Measurements from ENCODE around the gene DCBLD2. TPM values are rescaled to one million over a fixed set of nuclear protein-coding genes. Genes with fewer than 3 reads are reported as not detected.

The DCBLD2 gene
- total RNA-seq, 1 donor from 2014 or later, result 145 TPM

- H3K4me2 ChIP-seq, result peak overlapping the region; percentile 34
- H3K79me2 ChIP-seq (ENCODE audit: low read depth), result peaks cover 100% of the 10 kb centered on the region
- DNase-seq (ENCODE audit: low spot score), result peak; percentile 58
- Mint-ChIP-seq H3K27me3 (ENCODE audit: insufficient read depth, low read depth) (no peaks in the 10 kb centered on the region), H3K4me3 (no peak overlapping the region), H3K36me3 (peaks cover 39% of the 10 kb centered on the region), H3K9me3 (peaks cover 30% of the 10 kb centered on the region), H3K4me1 (peaks cover 15% of the 10 kb centered on the region), H3K27ac (no peak overlapping the region)
- no peak overlapping the region for H3K9ac ChIP-seq
- H3K4me3 ChIP-seq, result no peak overlapping the region
- H3K27ac ChIP-seq, result no peak overlapping the region
- H3K36me3 ChIP-seq, result no peaks in the 10 kb centered on the region
- H2AFZ ChIP-seq (replicated peaks), result no peak overlapping the region
- peaks cover 15% of the 10 kb centered on the region for H3F3A ChIP-seq (ENCODE audit: low read depth)
- H3K9me3 ChIP-seq (ENCODE audit: low read depth), result no peaks in the 10 kb centered on the region
- H3K27me3 ChIP-seq, result no peaks in the 10 kb centered on the region
- peaks cover 40% of the 10 kb centered on the region for H3K4me1 ChIP-seq
- TF ChIP-seq EZH2 (IDR thresholded peaks at IDR 0.05) (no peak), CTCF (IDR thresholded peaks at IDR 0.05) (no peak), EZH2phosphoT487 (IDR thresholded peaks at IDR 0.05) (no peak)
- H4K20me1 ChIP-seq (ENCODE audit: low read depth), result peaks cover 100% of the 10 kb centered on the region
These were observed 7.8 kb downstream of the DCBLD2 start for GRCh38 chr3:98893740-98894139.

DNA sequence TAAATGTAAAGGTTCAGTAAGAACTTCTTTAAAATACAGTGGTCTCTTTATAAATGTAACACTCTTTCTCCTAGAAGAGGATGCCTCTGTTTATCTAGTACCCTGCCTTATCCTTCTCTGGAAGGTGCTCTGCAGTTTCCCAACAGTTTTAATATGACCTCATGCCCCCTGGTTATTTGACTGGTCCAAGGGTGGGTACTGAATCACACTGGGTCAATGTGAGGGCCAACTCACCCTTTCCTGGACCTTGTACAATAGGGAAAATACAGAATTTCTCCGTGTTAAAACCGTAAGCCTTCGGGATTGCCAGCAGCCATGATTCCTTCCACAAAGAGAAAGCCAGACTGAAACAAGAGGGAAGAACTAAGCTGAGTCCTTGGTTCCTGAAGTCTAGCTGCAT lies 9.2 kb downstream of the DCBLD2 start:
- DNase-seq (ENCODE audit: low spot score), result no peak
- no peaks in the 10 kb centered on the region for H3K36me3 ChIP-seq
- H3K4me1 Mint-ChIP-seq, result peaks cover 15% of the 10 kb centered on the region
- no peak overlapping the region for H3K4me2 ChIP-seq
- H3K27me3 Mint-ChIP-seq (ENCODE audit: insufficient read depth, low read depth), result no peaks in the 10 kb centered on the region
- peaks cover 33% of the 10 kb centered on the region for H3K9me3 Mint-ChIP-seq
- H3K27me3 ChIP-seq, result no peaks in the 10 kb centered on the region
- no peak overlapping the region for H3K4me3 Mint-ChIP-seq
- H3K36me3 Mint-ChIP-seq, result peaks cover 42% of the 10 kb centered on the region
- H3K27ac Mint-ChIP-seq, result no peak overlapping the region
- H3K27ac ChIP-seq, result no peak overlapping the region
- H4K20me1 ChIP-seq (ENCODE audit: low read depth), result peaks cover 96% of the 10 kb centered on the region
- H3F3A ChIP-seq (ENCODE audit: low read depth), result peaks cover 15% of the 10 kb centered on the region
- H3K9me3 ChIP-seq (ENCODE audit: low read depth), result no peaks in the 10 kb centered on the region
- no peak for TF ChIP-seq EZH2phosphoT487 (IDR thresholded peaks at IDR 0.05)
- TF ChIP-seq CTCF (IDR thresholded peaks at IDR 0.05), result no peak
- TF ChIP-seq EZH2 (IDR thresholded peaks at IDR 0.05), result no peak
- H3K4me3 ChIP-seq, result no peak overlapping the region
- H3K4me1 ChIP-seq, result peaks cover 25% of the 10 kb centered on the region
- no peak overlapping the region for H3K9ac ChIP-seq
- H3K79me2 ChIP-seq (ENCODE audit: low read depth), result peaks cover 100% of the 10 kb centered on the region
- no peak overlapping the region for H2AFZ ChIP-seq (replicated peaks)

- Histone ChIP-seq H3K4me3 (no peak overlapping the region), H2AFZ (replicated peaks) (no peak overlapping the region), H3K36me3 (no peaks in the 10 kb centered on the region), H3K27ac (no peak overlapping the region), H3K9ac (no peak overlapping the region), H4K20me1 (ENCODE audit: low read depth) (peaks cover 95% of the 10 kb centered on the region), H3K4me2 (no peak overlapping the region), H3K27me3 (no peaks in the 10 kb centered on the region), H3K79me2 (ENCODE audit: low read depth) (peaks cover 100% of the 10 kb centered on the region), H3F3A (ENCODE audit: low read depth) (peaks cover 15% of the 10 kb centered on the region), H3K9me3 (ENCODE audit: low read depth) (no peaks in the 10 kb centered on the region), H3K4me1 (peaks cover 28% of the 10 kb centered on the region)
- no peak for DNase-seq (ENCODE audit: low spot score)
- Mint-ChIP-seq H3K27ac (no peak overlapping the region), H3K4me1 (peaks cover 15% of the 10 kb centered on the region), H3K36me3 (peaks cover 43% of the 10 kb centered on the region), H3K9me3 (peaks cover 26% of the 10 kb centered on the region), H3K4me3 (no peak overlapping the region), H3K27me3 (ENCODE audit: insufficient read depth, low read depth) (no peaks in the 10 kb centered on the region)
- TF ChIP-seq EZH2phosphoT487 (IDR thresholded peaks at IDR 0.05) (no peak), EZH2 (IDR thresholded peaks at IDR 0.05) (no peak), CTCF (IDR thresholded peaks at IDR 0.05) (no peak)
These were observed 10.3 kb downstream of the DCBLD2 start for GRCh38 chr3:98890965-98891910.
